ENCODE data around the gene CREB3L2.

DNA sequence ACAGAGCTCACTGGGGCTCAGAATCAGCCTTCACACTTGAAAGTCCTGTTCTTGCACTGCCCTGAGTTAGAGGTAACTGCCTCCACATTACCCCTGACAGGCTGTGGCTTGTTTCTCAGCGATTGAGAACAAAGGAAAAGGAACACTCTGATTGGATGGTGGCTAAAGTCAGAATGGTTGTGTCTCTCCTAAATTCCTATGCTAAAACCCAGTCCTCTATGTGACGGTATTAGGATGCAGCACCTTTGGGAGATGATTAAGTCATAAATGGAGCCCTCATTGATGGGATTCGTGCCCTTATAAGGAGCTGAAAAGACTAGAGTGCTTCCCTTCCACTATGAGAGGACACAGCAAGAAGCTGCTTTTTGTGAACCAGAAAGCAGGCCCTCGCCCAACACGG, 116.2 kb downstream of the CREB3L2 start:
- TF ChIP-seq EP300 (IDR thresholded peaks at IDR 0.05) = no peak
- TF ChIP-seq, protein P1, sequence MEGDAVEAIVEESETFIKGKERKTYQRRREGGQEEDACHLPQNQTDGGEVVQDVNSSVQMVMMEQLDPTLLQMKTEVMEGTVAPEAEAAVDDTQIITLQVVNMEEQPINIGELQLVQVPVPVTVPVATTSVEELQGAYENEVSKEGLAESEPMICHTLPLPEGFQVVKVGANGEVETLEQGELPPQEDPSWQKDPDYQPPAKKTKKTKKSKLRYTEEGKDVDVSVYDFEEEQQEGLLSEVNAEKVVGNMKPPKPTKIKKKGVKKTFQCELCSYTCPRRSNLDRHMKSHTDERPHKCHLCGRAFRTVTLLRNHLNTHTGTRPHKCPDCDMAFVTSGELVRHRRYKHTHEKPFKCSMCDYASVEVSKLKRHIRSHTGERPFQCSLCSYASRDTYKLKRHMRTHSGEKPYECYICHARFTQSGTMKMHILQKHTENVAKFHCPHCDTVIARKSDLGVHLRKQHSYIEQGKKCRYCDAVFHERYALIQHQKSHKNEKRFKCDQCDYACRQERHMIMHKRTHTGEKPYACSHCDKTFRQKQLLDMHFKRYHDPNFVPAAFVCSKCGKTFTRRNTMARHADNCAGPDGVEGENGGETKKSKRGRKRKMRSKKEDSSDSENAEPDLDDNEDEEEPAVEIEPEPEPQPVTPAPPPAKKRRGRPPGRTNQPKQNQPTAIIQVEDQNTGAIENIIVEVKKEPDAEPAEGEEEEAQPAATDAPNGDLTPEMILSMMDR (IDR thresholded peaks at IDR 0.05) = no peak

Data from suprapubic skin (tissue), 3 donors.